ENCODE results near the gene CCDC178. TPM values are rescaled to one million over a fixed set of nuclear protein-coding genes. Genes with fewer than 3 reads are reported as not detected.

Gene CCDC178
- total and polyA plus RNA-seq, 2 donors (not counting 1 experiment from before 2014, with no cell fraction given): 0.17 TPM; not detected in 1

- H3K79me2 ChIP-seq (ENCODE audit: control insufficient read depth, insufficient read depth, low read length): no peaks in the 10 kb centered on the region
- H3K27me3 ChIP-seq (ENCODE audit: control insufficient read depth, insufficient read depth, low read length): no peaks in the 10 kb centered on the region
- H3K9me3 ChIP-seq (ENCODE audit: control insufficient read depth, insufficient read depth, low read depth, low read length): no peaks in the 10 kb centered on the region
- no peak overlapping the region for H3K4me2 ChIP-seq (ENCODE audit: extremely low read depth, insufficient read depth, low read length)
- DNase-seq (ENCODE audit: low read depth in 2 of 2): no peak
- H3K4me1 ChIP-seq (ENCODE audit: control insufficient read depth, extremely low read depth, insufficient read depth, low read length): no peaks in the 10 kb centered on the region
- no peak overlapping the region for H3K4me3 ChIP-seq (replicated peaks in 1 of 4; ENCODE audit: control extremely low read depth in 1 of 4, insufficient read depth in 1 of 4, low read depth in 3 of 4, low read length in 4 of 4)
- no peak overlapping the region for H3K27ac ChIP-seq (ENCODE audit: insufficient read depth, low read length)
- no peaks in the 10 kb centered on the region for H4K20me1 ChIP-seq (ENCODE audit: control insufficient read depth, extremely low read depth, insufficient read depth, low read length)
- no peaks in the 10 kb centered on the region for H3K36me3 ChIP-seq (ENCODE audit: control insufficient read depth, insufficient read depth, low read length)
- no peak overlapping the region for H2AFZ ChIP-seq (ENCODE audit: low read length)
- TF ChIP-seq CTCF (conservative IDR thresholded peaks at IDR 0.05 in 1 of 2, IDR thresholded peaks at IDR 0.05 in 1 of 2; ENCODE audit: low read depth in 1 of 2, low read length in 2 of 2) (no peak), EZH2 (IDR thresholded peaks at IDR 0.05; ENCODE audit: low read length, missing control alignments) (no peak)
- H3K9ac ChIP-seq (ENCODE audit: insufficient read depth, low read length): no peak overlapping the region
These were observed 158.4 kb downstream of the CCDC178 start for GRCh38 chr18:33282142-33282541.

- H3K36me3 ChIP-seq (ENCODE audit: control insufficient read depth, insufficient read depth, low read length): no peaks in the 10 kb centered on the region
- H3K4me3 ChIP-seq (replicated peaks in 1 of 4; ENCODE audit: control extremely low read depth in 1 of 4, insufficient read depth in 1 of 4, low read depth in 3 of 4, low read length in 4 of 4): no peak overlapping the region
- H3K9me3 ChIP-seq (ENCODE audit: control insufficient read depth, insufficient read depth, low read depth, low read length): no peaks in the 10 kb centered on the region
- H4K20me1 ChIP-seq (ENCODE audit: control insufficient read depth, extremely low read depth, insufficient read depth, low read length): no peaks in the 10 kb centered on the region
- no peak overlapping the region for H3K9ac ChIP-seq (ENCODE audit: insufficient read depth, low read length)
- no peak overlapping the region for H3K27ac ChIP-seq (ENCODE audit: insufficient read depth, low read length)
- no peaks in the 10 kb centered on the region for H3K27me3 ChIP-seq (ENCODE audit: control insufficient read depth, insufficient read depth, low read length)
- H3K4me2 ChIP-seq (ENCODE audit: extremely low read depth, insufficient read depth, low read length): no peak overlapping the region
- no peak for TF ChIP-seq EZH2 (IDR thresholded peaks at IDR 0.05; ENCODE audit: low read length, missing control alignments)
- TF ChIP-seq CTCF (conservative IDR thresholded peaks at IDR 0.05 in 1 of 2, IDR thresholded peaks at IDR 0.05 in 1 of 2; ENCODE audit: low read depth in 1 of 2, low read length in 2 of 2): no peak
- no peaks in the 10 kb centered on the region for H3K79me2 ChIP-seq (ENCODE audit: control insufficient read depth, insufficient read depth, low read length)
- H2AFZ ChIP-seq (ENCODE audit: low read length): no peak overlapping the region
- DNase-seq (ENCODE audit: low read depth in 2 of 2): no peak
- H3K4me1 ChIP-seq (ENCODE audit: control insufficient read depth, extremely low read depth, insufficient read depth, low read length): no peaks in the 10 kb centered on the region
These were observed 163.1 kb downstream of the CCDC178 start for GRCh38 chr18:33277431-33277830.

- Histone ChIP-seq H3K36me3 (ENCODE audit: control insufficient read depth, insufficient read depth, low read length) (no peaks in the 10 kb centered on the region), H3K79me2 (ENCODE audit: control insufficient read depth, insufficient read depth, low read length) (no peaks in the 10 kb centered on the region), H3K9ac (ENCODE audit: insufficient read depth, low read length) (no peak overlapping the region), H3K27ac (ENCODE audit: insufficient read depth, low read length) (no peak overlapping the region), H3K9me3 (ENCODE audit: control insufficient read depth, insufficient read depth, low read depth, low read length) (no peaks in the 10 kb centered on the region), H3K4me3 (replicated peaks in 1 of 4; ENCODE audit: control extremely low read depth in 1 of 4, insufficient read depth in 1 of 4, low read depth in 3 of 4, low read length in 4 of 4) (no peak overlapping the region), H3K4me2 (ENCODE audit: extremely low read depth, insufficient read depth, low read length) (no peak overlapping the region), H3K27me3 (ENCODE audit: control insufficient read depth, insufficient read depth, low read length) (no peaks in the 10 kb centered on the region), H4K20me1 (ENCODE audit: control insufficient read depth, extremely low read depth, insufficient read depth, low read length) (no peaks in the 10 kb centered on the region), H3K4me1 (ENCODE audit: control insufficient read depth, extremely low read depth, insufficient read depth, low read length) (no peaks in the 10 kb centered on the region), H2AFZ (ENCODE audit: low read length) (no peak overlapping the region)
- no peak for DNase-seq (ENCODE audit: low read depth in 2 of 2)
- no peak for TF ChIP-seq CTCF (conservative IDR thresholded peaks at IDR 0.05 in 1 of 2, IDR thresholded peaks at IDR 0.05 in 1 of 2; ENCODE audit: low read depth in 1 of 2, low read length in 2 of 2)
These were observed 164.7 kb downstream of the CCDC178 start for GRCh38 chr18:33275843-33276242.
